Activated CD8-positive, alpha-beta memory T cell treated with anti-CD3 and anti-CD28 coated beads, Interleukin-2, amount 50 U/mL, for 4 hours (primary cell): ENCODE data around the gene VMAC.
"Not testable (repeated sequence)": the region's sequence is repeated elsewhere in the genome, so short reads cannot be mapped to it uniquely, and the experiment has no call there.

Source experiments
- DNase-seq: peaks from one replicate; pipeline ENCODE4 v3.0.0-alpha.2; 2020

Gene VMAC

GRCh38 chr19:5884065-5884811 lies 20.4 kb upstream of the VMAC start:
- DNase-seq = not testable (repeated sequence)

- no peak for DNase-seq
These were observed 15.2 kb upstream of the VMAC start for GRCh38 chr19:5889288-5889971.

GRCh38 chr19:5890099-5890498 lies 14.6 kb upstream of the VMAC start:
- no peak for DNase-seq

GRCh38 chr19:5891572-5891937 lies 13.1 kb upstream of the VMAC start:
- no peak for DNase-seq

- DNase-seq = no peak
These were observed 12.5 kb upstream of the VMAC start for GRCh38 chr19:5891938-5892771.

GRCh38 chr19:5892772-5893275 lies 11.8 kb upstream of the VMAC start:
- no peak for DNase-seq

- no peak for DNase-seq
These were observed 11.3 kb upstream of the VMAC start for GRCh38 chr19:5893296-5893903.

GRCh38 chr19:5893907-5894703 lies 10.6 kb upstream of the VMAC start:
- DNase-seq = no peak

- no peak for DNase-seq
These were observed 9.8 kb upstream of the VMAC start for GRCh38 chr19:5894704-5895349.

- no peak for DNase-seq
These were observed 9.3 kb upstream of the VMAC start for GRCh38 chr19:5895409-5895808.

GRCh38 chr19:5895890-5896289 lies 8.8 kb upstream of the VMAC start:
- DNase-seq = no peak

GRCh38 chr19:5896365-5897076 lies 8.2 kb upstream of the VMAC start:
- DNase-seq = no peak

- no peak for DNase-seq
These were observed 7.3 kb upstream of the VMAC start for GRCh38 chr19:5897189-5897969.

- no peak for DNase-seq
These were observed 4.7 kb upstream of the VMAC start for GRCh38 chr19:5899728-5900526.

- DNase-seq = no peak
These were observed 3.7 kb upstream of the VMAC start for GRCh38 chr19:5900976-5901375.

- no peak for DNase-seq
These were observed 1.5 kb upstream of the VMAC start for GRCh38 chr19:5903056-5903623.

GRCh38 chr19:5903624-5904351 lies 884 bp upstream of the VMAC start, which contains the start of gene NDUFA11:
Gene NDUFA11, minus strand, starts transcription at chr19:5903790. Its CDS starts 82 bp downstream, at chr19:5903708.
- DNase-seq = peak; percentile 96
